Breast epithelium (tissue), 3 donors: ENCODE results near the gene TANC1.

Experiments used
- POLR2A ChIP-seq: fragments of 450-650 bp; IDR thresholded peaks from one replicate; pipeline ENCODE4 v1.6.1; 2016; ENCODE audit warnings: antibody characterized with exemption, mild to moderate bottlenecking, moderate library complexity
- POLR2AphosphoS5 ChIP-seq, 3 donors: sonication (generic); formaldehyde crosslinking; IDR thresholded peaks; one replicate each; pipeline ENCODE4 v1.6.1; 2017; ENCODE audit warnings: antibody characterized with exemption in 3 of 3
- TF ChIP-seq, protein P1 (sequence below), 3 donors: fragments of 450-650 bp; IDR thresholded peaks; one replicate each; pipeline ENCODE4 v1.5.1; 2016 to 2017; ENCODE audit warnings: antibody characterized with exemption in 3 of 3, mild to moderate bottlenecking in 3 of 3, moderate library complexity in 3 of 3

DNA sequence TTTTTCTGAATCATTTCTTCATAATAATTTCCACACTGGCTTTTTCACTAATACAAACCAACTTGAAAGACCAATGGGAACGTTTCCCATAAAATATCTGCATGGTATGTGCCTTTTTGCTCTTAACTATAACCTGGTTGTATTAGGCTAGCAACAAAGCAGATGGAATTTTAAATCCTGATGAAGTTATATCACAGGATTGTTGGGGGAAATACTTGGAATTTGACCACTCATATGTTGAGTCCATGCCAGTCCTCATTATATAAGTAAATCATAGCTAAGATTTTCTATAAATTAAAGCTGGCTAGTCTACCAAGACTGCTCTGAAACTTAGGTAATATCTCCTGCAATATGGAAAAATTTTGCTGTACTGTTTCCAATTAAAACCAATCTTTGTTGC lies 99.5 kb downstream of the TANC1 start:
- TF ChIP-seq, protein P1, sequence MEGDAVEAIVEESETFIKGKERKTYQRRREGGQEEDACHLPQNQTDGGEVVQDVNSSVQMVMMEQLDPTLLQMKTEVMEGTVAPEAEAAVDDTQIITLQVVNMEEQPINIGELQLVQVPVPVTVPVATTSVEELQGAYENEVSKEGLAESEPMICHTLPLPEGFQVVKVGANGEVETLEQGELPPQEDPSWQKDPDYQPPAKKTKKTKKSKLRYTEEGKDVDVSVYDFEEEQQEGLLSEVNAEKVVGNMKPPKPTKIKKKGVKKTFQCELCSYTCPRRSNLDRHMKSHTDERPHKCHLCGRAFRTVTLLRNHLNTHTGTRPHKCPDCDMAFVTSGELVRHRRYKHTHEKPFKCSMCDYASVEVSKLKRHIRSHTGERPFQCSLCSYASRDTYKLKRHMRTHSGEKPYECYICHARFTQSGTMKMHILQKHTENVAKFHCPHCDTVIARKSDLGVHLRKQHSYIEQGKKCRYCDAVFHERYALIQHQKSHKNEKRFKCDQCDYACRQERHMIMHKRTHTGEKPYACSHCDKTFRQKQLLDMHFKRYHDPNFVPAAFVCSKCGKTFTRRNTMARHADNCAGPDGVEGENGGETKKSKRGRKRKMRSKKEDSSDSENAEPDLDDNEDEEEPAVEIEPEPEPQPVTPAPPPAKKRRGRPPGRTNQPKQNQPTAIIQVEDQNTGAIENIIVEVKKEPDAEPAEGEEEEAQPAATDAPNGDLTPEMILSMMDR (IDR thresholded peaks at IDR 0.05) = no peak
- TF ChIP-seq POLR2AphosphoS5 (IDR thresholded peaks at IDR 0.05) (no peak), POLR2A (no peak)
